K562 (cell line): ENCODE results near the gene LPA.

ENCODE experiments used
- ELF2 ChIP-seq: fragments of 250-450 bp; sonication (Bioruptor Pico); IDR thresholded peaks from 2 replicates; pipeline ENCODE4 v1.5.0; 2021; ENCODE audit warnings: mild to moderate bottlenecking
- NCOA1 ChIP-seq: fragments of 450-650 bp; IDR thresholded peaks from 2 replicates; pipeline ENCODE4 v1.6.1; 2016; ENCODE audit warnings: low read depth

DNA sequence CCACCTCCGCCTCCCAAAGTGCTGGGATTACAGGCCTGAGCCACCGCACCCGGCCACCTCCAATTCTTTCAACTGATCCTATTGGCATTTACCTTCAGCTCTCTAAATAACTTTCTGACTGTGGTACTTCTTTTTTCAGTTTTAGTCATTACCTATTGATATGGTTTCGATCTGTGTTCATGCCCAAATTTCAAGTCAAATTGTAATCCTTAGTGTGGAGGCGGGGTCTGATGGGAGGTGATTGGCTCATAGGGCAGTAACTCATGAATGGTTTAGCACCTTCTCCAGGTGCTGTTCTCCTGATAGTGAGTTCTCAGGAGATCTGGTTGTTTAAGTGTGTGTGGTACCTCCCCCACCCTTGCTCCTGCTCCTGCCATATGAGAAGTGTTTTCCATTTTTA is 140.9 kb downstream of the LPA start:
- TF ChIP-seq NCOA1 = no peak
- no peak for TF ChIP-seq ELF2 (CRISPR knock-in tag)
